ENCODE measurements around the gene GALNT6.

DNA sequence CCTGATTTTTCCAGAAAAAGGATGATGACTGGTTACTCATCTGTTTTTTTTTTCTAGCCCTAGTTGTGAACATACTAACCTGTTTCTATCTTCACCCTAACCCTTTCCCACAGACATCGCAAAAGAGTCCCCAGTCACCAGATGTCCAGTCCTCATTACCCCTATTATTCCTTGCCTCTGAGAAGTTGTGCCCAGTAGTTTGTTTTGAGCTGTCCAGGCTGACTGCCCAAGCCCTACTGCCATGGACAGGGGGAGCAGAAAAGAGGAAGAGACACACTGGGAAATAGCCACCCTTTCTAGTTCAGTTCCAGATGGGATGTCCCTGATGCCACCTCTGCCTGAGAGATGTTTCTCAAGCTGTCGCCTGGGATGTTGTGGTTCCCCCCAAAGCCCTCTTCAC is 30.9 kb downstream of the GALNT6 start:
- TF ChIP-seq CTCF (IDR thresholded peaks at IDR 0.05 in 8 of 11, conservative IDR thresholded peaks at IDR 0.05 in 3 of 11) = no peak
- TF ChIP-seq POLR2A (IDR thresholded peaks at IDR 0.05) = no peak
- TF ChIP-seq POLR2AphosphoS5 (IDR thresholded peaks at IDR 0.05) = no peak
